Keratinocyte (primary cell): ENCODE measurements around the gene GALNT9. TPM values are rescaled to one million over a fixed set of nuclear protein-coding genes. Genes with fewer than 3 reads are reported as not detected.

Experiments used
- DNase-seq: peaks from one replicate; pipeline ENCODE4 v3.0.0-alpha.2; 2011; ENCODE audit warnings: low read depth, missing footprints, low spot score
- FAIRE-seq: peaks from 2 replicates; lab custom pipeline; 2011; peaks lifted over from hg19 to GRCh38; lab: Jason Lieb, UNC
- H2AFZ ChIP-seq: 2 replicates; pipeline ENCODE4 v1.6.0; 2012; ENCODE audit warnings: low read length, control low read depth, inconsistent platforms; ENCODE audit not compliant: control insufficient read depth
- H3K27ac ChIP-seq: 2 replicates; pipeline ENCODE4 v1.5.1; 2011; ENCODE audit warnings: low read length; ENCODE audit not compliant: control insufficient read depth, insufficient read depth
- H3K27me3 ChIP-seq: 3 replicates; pipeline ENCODE4 v1.6.0; 2011; ENCODE audit warnings: low read length; ENCODE audit not compliant: control insufficient read depth, insufficient read depth; ENCODE audit errors: extremely low read depth
- H3K36me3 ChIP-seq, 2 experiments: 2 replicates in 1 of 2; 3 replicates in 1 of 2; pipeline ENCODE4 v1.5.1; 2011; ENCODE audit warnings: low read length in 2 of 2, mild to moderate bottlenecking in 1 of 2; ENCODE audit not compliant: control insufficient read depth in 2 of 2, insufficient read depth in 2 of 2; ENCODE audit errors: extremely low read depth in 1 of 2
- H3K4me1 ChIP-seq: 3 replicates; pipeline ENCODE4 v1.5.1; 2011; ENCODE audit warnings: low read length; ENCODE audit not compliant: control insufficient read depth, insufficient read depth; ENCODE audit errors: extremely low read depth
- H3K4me2 ChIP-seq: 3 replicates; pipeline ENCODE4 v1.6.0; 2011; ENCODE audit warnings: low read depth, low read length; ENCODE audit not compliant: control insufficient read depth, insufficient read depth; ENCODE audit errors: extremely low read depth
- H3K4me3 ChIP-seq, 3 experiments: fragments of 200-600 bp in 1 of 3; sonication (generic) in 1 of 3; 2 replicates in 2 of 3; 3 replicates in 1 of 3; pipeline ENCODE4 v1.5.1; 2011 to 2016; ENCODE audit warnings: low read length in 3 of 3, mild to moderate bottlenecking in 3 of 3, control low read depth in 2 of 3, inconsistent platforms in 1 of 3, low read depth in 1 of 3, mixed read lengths in 1 of 3, mixed run types in 1 of 3, moderate library complexity in 1 of 3; ENCODE audit not compliant: control insufficient read depth in 2 of 3, insufficient read depth in 2 of 3; ENCODE audit errors: extremely low read depth in 1 of 3
- H3K79me2 ChIP-seq: 2 replicates; pipeline ENCODE4 v1.6.0; 2012; ENCODE audit warnings: low read length; ENCODE audit not compliant: control insufficient read depth, insufficient read depth
- H3K9ac ChIP-seq: 3 replicates; pipeline ENCODE4 v1.6.0; 2011; ENCODE audit warnings: low read length; ENCODE audit not compliant: control insufficient read depth, insufficient read depth; ENCODE audit errors: extremely low read depth
- H3K9me1 ChIP-seq: 3 replicates; pipeline ENCODE4 v1.6.0; 2011; ENCODE audit warnings: low read length; ENCODE audit not compliant: control insufficient read depth, insufficient read depth; ENCODE audit errors: extremely low read depth
- H3K9me3 ChIP-seq: 2 replicates; pipeline ENCODE4 v1.5.1; 2012; ENCODE audit warnings: low read depth, low read length; ENCODE audit not compliant: control insufficient read depth
- H4K20me1 ChIP-seq: 3 replicates; pipeline ENCODE4 v1.6.0; 2011; ENCODE audit warnings: low read length; ENCODE audit not compliant: control insufficient read depth, insufficient read depth; ENCODE audit errors: extremely low read depth
- CTCF ChIP-seq, 3 experiments: IDR thresholded peaks in 1 of 3; conservative IDR thresholded peaks in 1 of 3; optimal IDR thresholded peaks in 1 of 3; 2 replicates in 2 of 3; 3 replicates in 1 of 3; pipeline versions ENCODE3 to v1.5.1; 2011; ENCODE audit warnings: low read length in 3 of 3, mild to moderate bottlenecking in 3 of 3, moderate library complexity in 2 of 3, control low read depth in 1 of 3, inconsistent platforms in 1 of 3; ENCODE audit not compliant: insufficient read depth in 2 of 3; ENCODE audit errors: extremely low read depth in 1 of 3
- EZH2 ChIP-seq: IDR thresholded peaks from one replicate; pipeline ENCODE4 v1.6.1; 2012; ENCODE audit warnings: inconsistent platforms, mild to moderate bottlenecking, low read length, moderate library complexity
- dilution Hi-C: fragments of 300-500 bp; cut with MboI; formaldehyde crosslinking; loops from one replicate; pipeline ENCODE4 v1.7.0; 2020; ENCODE audit warnings: low sequenced_read_pairs; ENCODE audit not compliant: extremely low pct_ligation_motif_present
- polyA plus RNA-seq, 5 experiments: library from polyadenylated mRNA; depleted of rRNA in 3 of 5; stranded (reverse) in 3 of 5; stranded (forward) in 1 of 5; unstranded in 1 of 5; fragments of >200 nt; gene quantifications; 1 replicate in 1 of 5; 2 replicates in 3 of 5; 3 replicates in 1 of 5; pipeline versions ENCODE4 v1.2.1 to v1.2.3, GENCODE V29; 2011 to 2012; ENCODE audit warnings: missing spikeins in 2 of 5, low read depth in 1 of 5, low replicate concordance in 1 of 5

The GALNT9 gene
- polyA plus RNA-seq, 1 donor (not counting 4 experiments of a cell fraction or from before 2014, with no cell fraction given): not detected

GRCh38 chr12:132197581-132198354, 131.6 kb downstream of the GALNT9 start:
- dilution Hi-C loops: no loop called here
- no peaks in the 10 kb centered on the region for H3K4me1 ChIP-seq
- DNase-seq (no peak), FAIRE-seq (no peak)
- H3K27ac ChIP-seq: no peak overlapping the region
- no peaks in the 10 kb centered on the region for H3K9me1 ChIP-seq
- H3K4me3 ChIP-seq: no peak overlapping the region
- H3K79me2 ChIP-seq: no peaks in the 10 kb centered on the region
- H4K20me1 ChIP-seq: no peaks in the 10 kb centered on the region
- H3K9ac ChIP-seq: no peak overlapping the region
- H3K36me3 ChIP-seq: no peaks in the 10 kb centered on the region
- H2AFZ ChIP-seq: no peak overlapping the region
- H3K27me3 ChIP-seq: peaks cover 7% of the 10 kb centered on the region
- no peak for TF ChIP-seq EZH2
- no peak for TF ChIP-seq CTCF (optimal IDR thresholded peaks at IDR 0.05 in 1 of 3, IDR thresholded peaks at IDR 0.05 in 1 of 3, conservative IDR thresholded peaks at IDR 0.05 in 1 of 3; ENCODE audit: extremely low read depth in 1 of 3, insufficient read depth in 2 of 3, low read length in 3 of 3)
- H3K9me3 ChIP-seq: peaks cover 9% of the 10 kb centered on the region
- H3K4me2 ChIP-seq: no peak overlapping the region

- no peak for TF ChIP-seq EZH2
- no peak for TF ChIP-seq CTCF (optimal IDR thresholded peaks at IDR 0.05 in 1 of 3, IDR thresholded peaks at IDR 0.05 in 1 of 3, conservative IDR thresholded peaks at IDR 0.05 in 1 of 3; ENCODE audit: extremely low read depth in 1 of 3, insufficient read depth in 2 of 3, low read length in 3 of 3)
- Histone ChIP-seq H2AFZ (no peak overlapping the region), H3K4me3 (no peak overlapping the region), H3K36me3 (no peaks in the 10 kb centered on the region), H3K27ac (no peak overlapping the region), H3K4me1 (no peaks in the 10 kb centered on the region), H4K20me1 (no peaks in the 10 kb centered on the region), H3K9me3 (peaks cover 9% of the 10 kb centered on the region), H3K27me3 (peaks cover under 1% of the 10 kb centered on the region), H3K4me2 (no peak overlapping the region), H3K79me2 (no peaks in the 10 kb centered on the region), H3K9me1 (no peaks in the 10 kb centered on the region), H3K9ac (no peak overlapping the region)
- DNase-seq (no peak), FAIRE-seq (no peak)
- dilution Hi-C loops: no loop called here
Observed at GRCh38 chr12:132196873-132197390, 132.5 kb downstream of the GALNT9 start.
